ENCODE data around the gene HOXA4.

The HOXA4 gene

GRCh38 chr7:27130540-27131389 lies at the start of gene HOXA4:
Gene HOXA4 (minus strand): TSS chr7:27130757. CDS start chr7:27130733, 24 bp downstream.
- DNase-seq: no peak

GRCh38 chr7:27179503-27180430 lies 49.2 kb upstream of the HOXA4 start:
- DNase-seq: no peak

- no peak for DNase-seq
Measured at GRCh38 chr7:27179030-27179429, 48.5 kb upstream of the HOXA4 start.

DNA sequence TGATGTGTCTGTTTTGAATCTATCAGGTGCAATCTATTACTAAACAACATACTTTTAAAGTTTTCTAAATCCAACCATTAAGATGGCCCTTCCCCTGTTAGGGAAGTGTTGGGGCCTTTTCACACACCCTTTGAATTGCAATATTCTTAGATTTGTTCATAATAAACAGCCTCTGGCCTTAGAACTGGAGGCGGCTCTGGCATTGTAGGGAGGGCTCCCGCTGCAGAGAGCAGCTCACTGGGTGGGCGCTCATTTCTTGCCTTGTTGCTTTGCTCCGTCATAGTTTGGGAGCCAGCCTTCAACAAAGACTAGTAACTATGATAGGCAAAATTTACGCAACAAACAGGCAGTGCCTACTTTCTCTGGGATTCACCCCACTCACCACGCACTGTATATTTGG lies 47.8 kb upstream of the HOXA4 start:
- DNase-seq: no peak

GRCh38 chr7:27177795-27178320 lies 47.3 kb upstream of the HOXA4 start:
- DNase-seq: no peak

- DNase-seq: no peak
Measured at GRCh38 chr7:27176962-27177794, 46.6 kb upstream of the HOXA4 start.

DNA sequence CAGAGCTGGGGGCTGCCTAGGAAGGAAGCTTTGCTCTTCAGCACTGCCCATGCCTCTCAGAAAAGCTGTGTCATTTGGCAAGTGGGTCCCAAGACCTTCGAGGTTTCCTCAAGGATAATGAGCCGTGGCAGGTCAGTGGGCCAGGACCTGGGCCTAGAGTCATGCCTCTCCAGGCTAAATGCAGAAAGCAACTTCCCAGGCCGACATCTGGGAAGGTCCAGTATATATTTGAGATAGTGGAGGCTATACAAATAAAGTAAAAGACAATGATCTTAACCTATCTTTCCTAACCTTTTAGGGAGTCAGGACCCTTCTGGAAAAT lies 45.9 kb upstream of the HOXA4 start:
- DNase-seq: no peak

GRCh38 chr7:27175626-27176523 lies 45.3 kb upstream of the HOXA4 start:
- DNase-seq: no peak

- no peak for DNase-seq
Measured at GRCh38 chr7:27174874-27175625, 44.5 kb upstream of the HOXA4 start.

DNA sequence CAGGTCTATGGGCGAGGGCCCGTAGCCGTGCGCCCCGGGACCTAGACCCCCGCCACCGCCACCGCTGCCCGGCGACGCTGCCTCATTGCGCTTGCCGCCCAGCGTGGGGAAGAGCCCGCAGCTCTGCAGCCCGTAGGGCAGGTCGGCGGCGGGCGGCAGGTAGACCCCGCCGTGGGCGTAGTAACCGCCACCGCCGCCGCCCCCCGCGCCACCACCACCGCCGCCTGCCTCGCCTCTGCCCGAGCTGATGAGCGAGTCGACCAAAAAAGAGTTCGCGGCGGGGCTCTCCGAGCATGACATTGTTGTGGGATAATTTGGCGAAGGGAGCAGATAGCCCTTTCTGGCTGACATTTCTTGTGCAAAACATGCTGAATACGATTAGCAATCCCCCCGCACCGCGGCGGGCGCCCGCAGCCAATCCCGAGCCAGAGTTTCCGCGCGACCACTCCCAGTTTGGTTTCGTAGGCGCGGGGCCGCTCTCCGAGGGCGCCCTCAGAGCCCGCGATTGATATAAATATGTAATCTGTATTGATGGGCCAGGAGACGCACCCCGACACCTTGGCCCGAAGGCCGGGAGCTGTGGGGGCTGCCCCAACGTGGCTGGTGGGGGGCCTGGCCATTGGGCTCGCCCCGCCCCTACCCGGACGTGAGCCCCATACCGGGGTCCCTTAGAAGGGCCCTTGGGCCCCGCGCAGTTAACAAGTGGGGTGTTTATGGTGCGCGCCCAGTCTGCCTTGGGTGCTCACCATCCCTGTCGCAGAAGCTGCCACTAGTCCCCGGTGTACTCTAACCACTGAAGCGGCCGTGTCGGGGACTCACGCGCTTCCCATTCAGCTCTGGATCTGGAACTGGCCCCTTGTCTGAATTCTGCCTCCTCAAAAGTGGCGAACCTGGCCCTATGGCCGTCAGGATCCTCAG lies 43.7 kb upstream of the HOXA4 start, which contains the start of gene HOXA10:
TSS of gene HOXA10 (minus strand) at position 365 of the 918 bp plus-strand sequence. CDS start at position 351, 14 bp downstream.
- DNase-seq: no peak

DNA sequence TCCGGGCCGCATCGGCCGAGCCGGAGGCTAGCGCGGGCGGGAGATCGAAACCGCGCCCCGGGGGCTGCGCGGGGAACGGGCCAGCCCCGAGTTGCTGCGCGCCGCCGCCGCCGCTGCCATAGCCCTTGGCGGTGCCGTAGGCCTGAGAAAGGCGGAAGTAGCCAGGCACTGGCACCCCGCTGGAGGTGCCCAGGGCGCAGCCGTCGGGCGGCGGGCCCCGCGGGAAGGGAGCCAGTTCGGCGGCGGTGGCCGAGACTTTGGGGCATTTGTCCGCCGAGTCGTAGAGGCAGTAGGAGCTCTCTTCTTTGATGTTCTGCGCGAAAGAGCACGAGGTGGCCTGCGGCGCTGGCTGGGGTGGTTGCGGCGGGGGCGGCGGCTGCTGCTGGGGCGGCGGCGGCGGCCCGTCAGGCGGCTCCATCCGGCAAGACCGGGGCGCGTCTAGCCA lies 43.0 kb upstream of the HOXA4 start:
- no peak for DNase-seq

- DNase-seq: no peak
Measured at GRCh38 chr7:27172823-27173510, 42.4 kb upstream of the HOXA4 start.

GRCh38 chr7:27172315-27172774 lies 41.8 kb upstream of the HOXA4 start:
- no peak for DNase-seq

- DNase-seq: no peak
Measured at GRCh38 chr7:27171637-27172314, 41.2 kb upstream of the HOXA4 start.

GRCh38 chr7:27171325-27171636 lies 40.7 kb upstream of the HOXA4 start:
- no peak for DNase-seq

DNA sequence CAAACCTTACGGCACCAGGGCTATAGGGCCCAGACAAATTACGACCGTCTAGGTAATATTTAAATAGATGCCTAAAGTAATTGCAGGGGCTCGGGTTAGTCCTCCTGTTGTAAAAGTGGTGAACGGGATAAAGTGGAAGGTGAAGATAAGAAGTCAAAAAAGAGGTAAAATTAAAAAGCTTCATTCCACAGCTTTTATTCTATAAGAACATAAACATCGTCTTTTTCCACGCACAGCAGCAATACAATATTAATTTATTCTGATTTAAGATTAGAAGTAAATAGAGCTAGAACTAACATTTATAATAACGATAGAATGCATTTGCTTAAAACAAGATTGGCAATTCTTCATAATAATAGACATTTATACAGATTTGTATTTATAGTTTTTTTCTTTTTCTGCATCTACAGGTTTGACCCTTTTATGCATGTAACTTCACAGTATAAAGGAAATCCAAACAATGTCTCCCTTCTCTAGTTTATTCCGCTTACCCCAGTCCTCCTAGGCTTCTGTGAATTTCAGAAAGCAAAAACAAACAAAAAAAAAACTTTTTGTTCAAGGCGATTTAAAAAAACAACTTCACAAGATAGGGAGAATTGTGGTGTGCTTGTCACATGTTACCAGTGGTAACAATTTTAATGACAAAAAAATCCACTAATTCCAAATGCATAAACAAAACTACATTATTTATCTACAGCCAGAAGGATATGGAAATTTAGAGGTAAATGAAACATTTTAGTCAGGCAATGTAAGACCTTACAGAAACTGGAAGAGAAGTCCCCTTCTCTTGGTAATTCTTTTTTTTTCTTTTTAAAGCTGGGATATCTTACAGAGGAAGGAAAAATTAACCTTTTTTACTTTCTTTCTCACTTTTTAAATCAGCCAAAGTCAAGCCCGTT lies 40.1 kb upstream of the HOXA4 start:
- DNase-seq: no peak
